ENCODE measurements around the gene VIPAS39. TPM values are rescaled to one million over a fixed set of nuclear protein-coding genes. Genes with fewer than 3 reads are reported as not detected.

Gene VIPAS39
- total RNA-seq, 1 experiment from 2014 or later, result 54.5 TPM

DNA sequence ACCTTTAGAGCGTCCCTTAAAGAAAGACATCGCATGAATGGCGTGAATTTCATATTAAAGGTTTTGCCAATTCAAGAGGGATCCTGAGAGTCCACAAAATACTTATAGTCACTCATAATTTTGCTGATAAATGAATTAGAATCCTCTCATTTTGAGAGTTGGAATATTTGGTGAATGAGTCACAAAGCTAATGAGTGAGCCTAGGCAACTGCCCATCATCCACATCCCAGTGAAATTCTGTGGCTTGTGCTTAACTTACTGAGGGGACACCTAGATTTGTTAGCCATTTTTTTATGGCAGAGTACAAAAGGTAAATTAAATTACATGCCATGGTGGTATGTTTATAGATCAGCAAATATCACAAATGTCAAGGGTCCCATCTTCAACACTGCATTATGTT, 21.4 kb downstream of the VIPAS39 start:
- H3K4me2 ChIP-seq, result no peak overlapping the region
- CTCF ChIA-PET, result no interaction called here
- H3K4me1 ChIP-seq (replicated peaks; ENCODE audit: insufficient read depth), result no peaks in the 10 kb centered on the region
- H3K9me3 ChIP-seq (ENCODE audit: insufficient read depth, low read depth), result no peaks in the 10 kb centered on the region
- TF ChIP-seq, protein P1, sequence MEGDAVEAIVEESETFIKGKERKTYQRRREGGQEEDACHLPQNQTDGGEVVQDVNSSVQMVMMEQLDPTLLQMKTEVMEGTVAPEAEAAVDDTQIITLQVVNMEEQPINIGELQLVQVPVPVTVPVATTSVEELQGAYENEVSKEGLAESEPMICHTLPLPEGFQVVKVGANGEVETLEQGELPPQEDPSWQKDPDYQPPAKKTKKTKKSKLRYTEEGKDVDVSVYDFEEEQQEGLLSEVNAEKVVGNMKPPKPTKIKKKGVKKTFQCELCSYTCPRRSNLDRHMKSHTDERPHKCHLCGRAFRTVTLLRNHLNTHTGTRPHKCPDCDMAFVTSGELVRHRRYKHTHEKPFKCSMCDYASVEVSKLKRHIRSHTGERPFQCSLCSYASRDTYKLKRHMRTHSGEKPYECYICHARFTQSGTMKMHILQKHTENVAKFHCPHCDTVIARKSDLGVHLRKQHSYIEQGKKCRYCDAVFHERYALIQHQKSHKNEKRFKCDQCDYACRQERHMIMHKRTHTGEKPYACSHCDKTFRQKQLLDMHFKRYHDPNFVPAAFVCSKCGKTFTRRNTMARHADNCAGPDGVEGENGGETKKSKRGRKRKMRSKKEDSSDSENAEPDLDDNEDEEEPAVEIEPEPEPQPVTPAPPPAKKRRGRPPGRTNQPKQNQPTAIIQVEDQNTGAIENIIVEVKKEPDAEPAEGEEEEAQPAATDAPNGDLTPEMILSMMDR (conservative IDR thresholded peaks at IDR 0.05), result no peak
- TF ChIP-seq EZH2 (IDR thresholded peaks at IDR 0.05; ENCODE audit: low read depth), result no peak
- no peaks in the 10 kb centered on the region for H3F3A ChIP-seq (ENCODE audit: insufficient read depth, low read depth)
- H3K36me3 ChIP-seq (ENCODE audit: low read depth), result peaks cover 38% of the 10 kb centered on the region
- no peaks in the 10 kb centered on the region for H4K20me1 ChIP-seq (ENCODE audit: insufficient read depth)
- H3K27me3 ChIP-seq (ENCODE audit: insufficient read depth, low read depth), result no peaks in the 10 kb centered on the region
- no peak overlapping the region for H2AFZ ChIP-seq
- H3K79me2 ChIP-seq (ENCODE audit: low read depth), result no peaks in the 10 kb centered on the region
- no peak overlapping the region for H3K27ac ChIP-seq
- no TSS peak for BruUV-seq (replicated peaks)
- no peak overlapping the region for H3K4me3 ChIP-seq
- H3K9me2 ChIP-seq (ENCODE audit: insufficient read depth), result no peaks in the 10 kb centered on the region; the same call in 1 of the 2 replicates
- intact Hi-C loops (cut with micrococcal nuclease; ENCODE audit: unreplicated experiment), result no loop called here
- POLR2A ChIA-PET (ENCODE audit: unreplicated experiment), result no interaction called here
- DNase-seq, result no peak

DNA sequence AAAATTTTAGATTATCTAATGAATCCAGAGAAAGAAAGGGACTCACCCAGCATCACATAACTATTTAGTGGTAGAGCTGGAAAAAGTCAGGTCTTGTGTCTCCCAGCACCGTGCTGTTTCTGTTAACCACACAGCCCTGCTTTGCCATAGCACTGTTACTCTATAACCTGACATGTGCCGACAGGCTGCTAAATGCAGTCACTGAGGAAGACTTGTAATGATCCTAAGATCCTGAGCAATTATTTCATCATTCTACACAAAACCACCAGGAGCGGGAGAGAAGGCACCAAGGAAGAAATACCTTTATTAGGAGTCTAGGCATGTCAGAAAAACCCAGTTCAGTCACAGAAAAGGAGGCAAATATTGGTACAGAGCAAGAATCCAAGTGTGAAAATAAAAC, 31.0 kb downstream of the VIPAS39 start:
- no TSS peak for BruUV-seq (replicated peaks)
- Histone ChIP-seq H3K4me1 (replicated peaks; ENCODE audit: insufficient read depth) (no peaks in the 10 kb centered on the region), H3K4me2 (no peak overlapping the region), H3K27ac (no peak overlapping the region), H3K9me2 (ENCODE audit: insufficient read depth) (no peaks in the 10 kb centered on the region; the same call in 1 of the 2 replicates), H3K27me3 (ENCODE audit: insufficient read depth, low read depth) (no peaks in the 10 kb centered on the region), H3K9me3 (ENCODE audit: insufficient read depth, low read depth) (no peaks in the 10 kb centered on the region), H3K4me3 (no peak overlapping the region), H3K36me3 (ENCODE audit: low read depth) (peaks cover 36% of the 10 kb centered on the region; the same call in 1 of the 2 replicates), H2AFZ (no peak overlapping the region), H3F3A (ENCODE audit: insufficient read depth, low read depth) (0 out of 2 replicates have a peak, but pooled peaks cover 7% of the 10 kb centered on the region), H4K20me1 (ENCODE audit: insufficient read depth) (no peaks in the 10 kb centered on the region), H3K79me2 (ENCODE audit: low read depth) (no peaks in the 10 kb centered on the region)
- ChIA-PET CTCF (interaction anchor here (0.5 kb wide), 1 partner anchor 552 kb away, joined by 4 read pairs; no protein-coding TSS in a partner anchor), POLR2A (ENCODE audit: unreplicated experiment) (no interaction called here)
- TF ChIP-seq EZH2 (IDR thresholded peaks at IDR 0.05; ENCODE audit: low read depth), result no peak
- TF ChIP-seq, protein P1 (conservative IDR thresholded peaks at IDR 0.05), result no peak
- no peak for DNase-seq
- intact Hi-C loops (cut with micrococcal nuclease; ENCODE audit: unreplicated experiment), result no loop called here

- no peaks in the 10 kb centered on the region for H3K9me2 ChIP-seq (ENCODE audit: insufficient read depth)
- ChIA-PET CTCF (no interaction called here), POLR2A (ENCODE audit: unreplicated experiment) (no interaction called here)
- DNase-seq, result no peak
- peaks cover under 1% of the 10 kb centered on the region; the same call in 1 of the 2 replicates for H3K9me3 ChIP-seq (ENCODE audit: insufficient read depth, low read depth)
- no peaks in the 10 kb centered on the region for H3K27me3 ChIP-seq (ENCODE audit: insufficient read depth, low read depth)
- no peaks in the 10 kb centered on the region for H3K79me2 ChIP-seq (ENCODE audit: low read depth)
- 0 out of 2 replicates have a peak, but pooled peaks cover 8% of the 10 kb centered on the region for H3F3A ChIP-seq (ENCODE audit: insufficient read depth, low read depth)
- peaks cover 35% of the 10 kb centered on the region; the same call in 1 of the 2 replicates for H3K36me3 ChIP-seq (ENCODE audit: low read depth)
- BruUV-seq (replicated peaks), result no TSS peak
- intact Hi-C loops (cut with micrococcal nuclease; ENCODE audit: unreplicated experiment), result no loop called here
- H3K4me1 ChIP-seq (replicated peaks; ENCODE audit: insufficient read depth), result no peaks in the 10 kb centered on the region
- TF ChIP-seq, protein P1 (conservative IDR thresholded peaks at IDR 0.05), result no peak
- no peak for TF ChIP-seq EZH2 (IDR thresholded peaks at IDR 0.05; ENCODE audit: low read depth)
- no peak overlapping the region for H3K27ac ChIP-seq
- no peak overlapping the region for H3K4me2 ChIP-seq
- H2AFZ ChIP-seq, result no peak overlapping the region
- H3K4me3 ChIP-seq, result no peak overlapping the region
- H4K20me1 ChIP-seq (ENCODE audit: insufficient read depth), result no peaks in the 10 kb centered on the region
Observed at GRCh38 chr14:77424862-77425261, 32.5 kb downstream of the VIPAS39 start.

Measured in PC-9 (cell line).